T-helper 9 cell (primary cell): ENCODE measurements around the gene ZNF185.
A peak's percentile ranks its signal among the peaks of the same experiment; 100 is the strongest.
"Not testable (repeated sequence)": the region's sequence is repeated elsewhere in the genome, so short reads cannot be mapped to it uniquely, and the experiment has no call there.

Experiments
- DNase-seq: peaks from one replicate; pipeline ENCODE4 v3.0.0-alpha.2; 2020

Gene ZNF185

GRCh38 chrX:152895724-152896420 lies 2.0 kb upstream of the ZNF185 start:
- DNase-seq: no peak

DNA sequence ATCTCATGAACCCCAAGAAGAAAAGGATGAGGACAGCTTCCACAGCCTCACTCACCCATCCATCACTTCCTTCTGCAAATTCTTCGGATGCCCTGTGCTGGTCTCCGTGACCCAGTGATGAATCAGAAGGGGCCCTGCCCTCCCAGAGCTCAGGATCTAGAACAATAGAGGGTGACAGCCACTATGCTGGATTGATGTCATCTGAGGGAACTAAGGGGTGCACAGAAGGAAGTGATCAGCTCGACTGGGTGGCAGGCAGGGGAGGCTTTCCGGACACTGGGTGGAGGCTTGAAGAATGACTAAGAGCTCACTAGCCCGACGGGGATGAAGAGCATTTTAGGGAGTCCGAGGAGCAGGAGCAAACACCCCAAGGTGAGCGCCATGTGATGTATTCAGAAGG lies 1.4 kb upstream of the ZNF185 start:
- DNase-seq: no peak

- no peak for DNase-seq
Measured at GRCh38 chrX:152898442-152898841, 575 bp downstream of the ZNF185 start.

DNA sequence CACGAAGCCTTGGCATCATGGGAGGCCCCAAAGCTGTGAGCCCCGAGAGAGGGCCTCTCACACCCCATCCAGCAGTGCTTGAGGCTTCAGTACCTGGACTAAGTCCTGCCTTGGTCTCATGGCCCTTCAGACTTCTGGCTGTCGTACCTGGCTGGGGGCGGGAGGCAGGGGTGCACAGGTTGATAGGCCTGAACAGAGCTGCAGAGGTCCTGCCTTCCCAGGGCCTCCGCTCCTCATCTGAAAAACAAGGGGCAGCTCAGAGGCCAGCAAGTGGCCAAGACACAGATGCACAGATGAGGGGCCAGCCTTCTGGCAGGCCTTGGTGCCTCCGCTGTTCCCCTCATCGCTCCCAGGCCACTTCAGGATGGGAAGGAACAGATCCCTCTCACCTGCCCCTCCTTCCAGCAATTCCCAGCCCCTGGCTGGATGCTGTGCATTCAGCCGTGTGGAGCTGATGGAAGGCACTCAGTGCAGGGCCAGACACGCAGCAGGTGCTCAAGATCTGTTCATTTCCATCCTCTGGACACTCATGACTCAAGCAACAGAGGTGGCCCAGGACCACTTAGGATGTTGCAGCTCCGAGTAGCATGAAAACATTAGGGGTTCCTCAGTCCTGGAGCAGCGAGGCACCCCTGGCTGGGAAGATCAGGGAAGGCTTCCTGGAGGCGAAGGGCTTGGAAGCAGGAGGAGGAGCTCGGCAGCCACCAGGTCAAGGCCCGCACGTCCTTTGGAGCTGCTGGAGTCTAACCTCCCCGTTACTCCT lies 1.4 kb downstream of the ZNF185 start:
- DNase-seq: no peak

GRCh38 chrX:152899874-152900719 lies 2.2 kb downstream of the ZNF185 start:
- DNase-seq: no peak

DNA sequence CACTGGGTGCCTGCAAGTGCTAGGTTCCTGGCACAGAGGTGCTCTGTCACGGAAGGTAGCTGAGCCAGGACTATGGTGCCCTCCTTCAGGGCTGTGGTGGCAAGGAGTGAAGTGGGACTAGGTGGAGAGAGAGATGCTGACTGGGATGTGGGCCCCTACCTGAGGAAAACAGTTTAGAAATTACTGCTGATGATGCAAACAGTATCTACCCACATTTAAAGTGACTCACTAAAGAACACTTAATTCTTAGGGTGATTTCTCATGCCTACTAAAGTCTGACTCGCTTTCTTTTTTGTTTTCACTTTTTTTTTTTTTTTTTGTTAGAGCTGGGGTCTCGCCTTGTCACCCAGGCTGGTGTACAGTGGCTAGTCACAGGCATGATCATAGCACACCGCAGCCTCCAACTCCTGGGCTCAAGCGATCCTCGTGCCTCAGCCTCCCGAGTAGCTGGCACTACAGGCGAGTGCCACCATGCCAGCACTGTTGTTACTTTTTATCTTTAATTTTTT lies 3.1 kb downstream of the ZNF185 start:
- DNase-seq: no peak

- no peak for DNase-seq
Measured at GRCh38 chrX:152901816-152902501, 4.1 kb downstream of the ZNF185 start.

- DNase-seq: no peak
Measured at GRCh38 chrX:152902502-152902820, 4.6 kb downstream of the ZNF185 start.

GRCh38 chrX:152903589-152903988 lies 5.7 kb downstream of the ZNF185 start:
- no peak for DNase-seq

DNA sequence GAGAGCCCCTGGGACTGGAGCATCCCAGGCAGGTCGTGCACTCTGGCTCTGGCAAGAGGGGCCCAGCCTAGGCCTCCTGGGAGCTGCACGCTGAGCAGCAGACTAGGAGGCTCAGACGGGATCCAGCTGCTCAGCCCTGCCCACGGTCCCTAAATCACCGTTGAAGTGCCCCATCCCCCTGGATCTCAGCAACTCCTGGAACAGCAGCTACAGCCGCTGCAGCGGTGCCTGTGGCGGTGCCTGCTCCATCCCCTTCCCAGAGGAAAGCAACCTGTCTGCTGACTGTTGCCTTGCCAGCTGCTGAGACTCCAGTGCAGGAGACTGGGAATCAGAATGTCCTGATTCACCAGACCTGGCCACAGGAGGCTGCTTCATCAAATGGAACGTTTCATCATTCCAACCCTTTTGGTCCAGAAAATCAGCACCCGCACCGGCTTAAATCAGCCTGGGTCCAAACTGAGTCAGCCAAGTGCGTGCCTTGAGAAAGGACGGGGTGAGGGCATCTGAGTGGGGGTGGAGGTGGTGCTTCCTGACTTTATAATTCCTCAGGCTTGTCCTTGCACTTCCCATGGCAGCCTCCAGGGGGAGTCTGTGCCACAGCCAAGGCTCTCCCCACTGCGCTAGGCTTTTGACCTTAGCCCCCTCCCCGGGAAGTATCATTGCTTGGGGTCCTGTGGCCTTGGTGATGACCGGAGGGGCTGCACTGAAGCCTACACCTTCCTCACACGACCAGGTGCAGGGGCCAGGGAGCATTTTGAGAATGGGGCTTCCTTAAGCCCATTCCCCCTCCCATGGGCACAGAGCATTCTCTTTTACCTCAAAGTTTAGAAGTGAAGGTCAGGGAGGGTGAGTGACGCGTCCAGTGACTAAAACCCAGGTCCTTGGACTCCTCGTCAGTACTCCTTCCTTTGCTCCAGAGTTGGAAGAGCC lies 6.5 kb downstream of the ZNF185 start:
- peak; percentile 35 for DNase-seq

DNA sequence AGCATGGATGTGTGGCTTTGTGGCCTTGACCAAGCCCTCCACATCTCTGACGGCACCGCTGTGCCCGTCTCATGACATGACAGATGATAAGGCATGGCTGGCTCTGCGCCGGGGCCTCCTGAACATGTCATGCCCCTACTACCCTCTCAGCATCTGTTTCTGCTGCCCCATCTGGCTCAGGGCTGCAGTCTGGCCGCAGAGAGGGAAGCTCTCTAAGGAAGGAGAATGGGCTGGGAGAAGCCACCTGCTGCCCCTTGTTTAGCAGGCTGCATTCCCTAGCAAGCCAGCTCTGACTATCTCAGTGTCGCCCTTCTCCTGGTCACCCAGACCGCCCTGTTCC lies 7.2 kb downstream of the ZNF185 start:
- no peak for DNase-seq

- no peak for DNase-seq
Measured at GRCh38 chrX:152907084-152907651, 9.3 kb downstream of the ZNF185 start.

- no peak for DNase-seq
Measured at GRCh38 chrX:152908486-152908885, 10.6 kb downstream of the ZNF185 start.

DNA sequence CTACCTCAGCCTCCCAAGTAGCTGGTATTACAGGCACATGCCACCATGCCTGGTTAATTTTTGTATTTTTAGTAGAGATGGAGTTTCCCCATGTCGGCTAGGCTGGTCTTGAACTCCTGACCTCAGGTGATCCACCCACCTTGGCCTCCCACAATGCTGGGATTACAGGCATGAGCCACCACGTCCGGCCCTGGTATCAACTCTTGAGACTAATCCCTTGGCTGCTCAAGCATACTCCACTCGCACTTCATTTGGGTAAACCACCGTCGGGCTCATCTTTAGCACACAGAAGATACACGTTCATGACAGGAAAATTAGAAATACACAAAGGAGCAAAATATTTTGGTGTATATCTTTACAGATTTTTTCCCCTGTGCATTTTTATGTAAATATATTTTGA lies 12.2 kb downstream of the ZNF185 start:
- not testable (repeated sequence) for DNase-seq

DNA sequence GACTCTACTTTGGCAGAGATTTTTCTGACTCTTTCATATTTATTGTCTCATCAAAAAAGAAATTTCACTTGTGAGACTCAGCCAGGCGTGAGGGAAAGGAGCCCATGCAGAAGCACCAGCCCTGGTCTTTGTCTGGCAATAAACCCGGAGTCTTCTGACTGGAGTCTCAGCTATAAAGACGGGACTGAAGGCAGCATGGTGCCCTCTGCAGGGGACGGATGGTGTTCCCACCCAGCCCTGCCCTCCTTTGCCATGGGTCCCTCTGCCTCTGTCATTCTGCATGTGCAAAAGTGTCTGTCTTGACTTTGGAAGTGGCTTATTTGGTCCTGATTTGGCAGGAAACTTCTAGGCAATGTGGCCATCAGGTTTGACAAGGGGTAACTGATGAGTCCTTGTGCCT lies 14.2 kb downstream of the ZNF185 start:
- DNase-seq: no peak

- no peak for DNase-seq
Measured at GRCh38 chrX:152912641-152913040, 14.8 kb downstream of the ZNF185 start.

DNA sequence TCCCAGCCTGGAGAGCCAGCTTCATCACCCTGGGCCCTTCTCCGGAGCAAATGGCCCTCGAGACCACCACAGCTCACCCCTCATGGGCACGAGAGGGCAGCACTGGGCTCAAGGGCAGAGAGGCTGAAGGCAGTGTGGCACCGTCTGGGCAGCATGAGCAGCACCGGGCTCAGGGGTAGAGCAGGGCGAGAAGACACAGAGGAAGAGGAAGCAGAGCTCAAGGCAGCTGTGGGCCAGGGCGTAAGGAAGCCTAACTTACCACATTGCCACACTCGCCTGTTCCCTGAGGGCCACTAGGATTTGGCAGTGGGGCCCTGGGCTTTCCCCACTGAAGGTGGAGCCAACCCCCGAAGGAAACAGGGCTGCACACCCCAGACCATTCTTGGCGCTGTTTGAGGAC lies 15.5 kb downstream of the ZNF185 start:
- DNase-seq: no peak

GRCh38 chrX:152913910-152914309 lies 16.0 kb downstream of the ZNF185 start:
- DNase-seq: no peak

DNA sequence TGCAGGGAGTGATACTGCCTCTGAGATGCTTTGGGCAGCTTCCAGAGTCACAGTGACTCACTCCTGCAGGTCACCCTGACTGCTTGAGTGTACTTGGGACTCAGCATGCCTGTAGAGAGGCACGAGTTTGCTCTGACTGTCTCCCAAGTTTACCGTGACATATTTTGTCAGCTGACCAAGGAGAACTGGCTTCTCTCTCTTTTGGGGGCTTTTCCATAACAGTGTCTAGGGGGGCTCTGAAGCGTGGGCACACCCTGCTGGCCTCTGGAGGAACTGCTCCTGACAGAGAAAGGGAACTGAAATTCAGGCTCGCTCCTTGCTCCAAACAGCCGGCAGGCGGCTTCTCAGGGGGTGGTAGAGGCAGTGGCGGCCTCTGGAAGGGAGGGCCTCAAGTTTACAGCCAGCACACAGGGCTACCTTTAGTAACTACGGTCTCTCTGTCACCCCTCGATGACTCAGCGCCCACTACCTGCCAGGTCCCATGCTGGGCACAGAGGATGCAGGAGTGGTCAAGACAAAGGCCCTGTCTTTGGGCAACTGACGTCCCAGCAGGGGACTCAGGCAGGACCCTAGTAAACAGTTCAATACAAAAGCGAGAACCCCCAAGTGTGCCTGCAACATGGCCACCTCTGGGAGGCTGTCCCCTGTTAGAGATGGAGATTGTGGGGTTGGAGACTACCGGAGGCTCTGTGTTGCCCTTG lies 17.8 kb downstream of the ZNF185 start:
- DNase-seq: no peak

GRCh38 chrX:152917656-152918579 lies 20.1 kb downstream of the ZNF185 start:
- no peak for DNase-seq
